GM20000 (cell line): ENCODE results near the gene SSBP4.
A peak's percentile ranks its signal among the peaks of the same experiment; 100 is the strongest.
"Not testable (repeated sequence)": the region's sequence is repeated elsewhere in the genome, so short reads cannot be mapped to it uniquely, and the experiment has no call there.

Experiments
- DNase-seq: peaks from one replicate; pipeline ENCODE4 v3.0.0; 2012; ENCODE audit warnings: low spot score
- TF ChIP-seq, protein P1 (sequence below): IDR thresholded peaks from 2 replicates; pipeline ENCODE4 v1.5.1; 2012; ENCODE audit warnings: mild to moderate bottlenecking, control low read depth; ENCODE audit errors: extremely low read depth, missing control alignments

SSBP4 gene

DNA sequence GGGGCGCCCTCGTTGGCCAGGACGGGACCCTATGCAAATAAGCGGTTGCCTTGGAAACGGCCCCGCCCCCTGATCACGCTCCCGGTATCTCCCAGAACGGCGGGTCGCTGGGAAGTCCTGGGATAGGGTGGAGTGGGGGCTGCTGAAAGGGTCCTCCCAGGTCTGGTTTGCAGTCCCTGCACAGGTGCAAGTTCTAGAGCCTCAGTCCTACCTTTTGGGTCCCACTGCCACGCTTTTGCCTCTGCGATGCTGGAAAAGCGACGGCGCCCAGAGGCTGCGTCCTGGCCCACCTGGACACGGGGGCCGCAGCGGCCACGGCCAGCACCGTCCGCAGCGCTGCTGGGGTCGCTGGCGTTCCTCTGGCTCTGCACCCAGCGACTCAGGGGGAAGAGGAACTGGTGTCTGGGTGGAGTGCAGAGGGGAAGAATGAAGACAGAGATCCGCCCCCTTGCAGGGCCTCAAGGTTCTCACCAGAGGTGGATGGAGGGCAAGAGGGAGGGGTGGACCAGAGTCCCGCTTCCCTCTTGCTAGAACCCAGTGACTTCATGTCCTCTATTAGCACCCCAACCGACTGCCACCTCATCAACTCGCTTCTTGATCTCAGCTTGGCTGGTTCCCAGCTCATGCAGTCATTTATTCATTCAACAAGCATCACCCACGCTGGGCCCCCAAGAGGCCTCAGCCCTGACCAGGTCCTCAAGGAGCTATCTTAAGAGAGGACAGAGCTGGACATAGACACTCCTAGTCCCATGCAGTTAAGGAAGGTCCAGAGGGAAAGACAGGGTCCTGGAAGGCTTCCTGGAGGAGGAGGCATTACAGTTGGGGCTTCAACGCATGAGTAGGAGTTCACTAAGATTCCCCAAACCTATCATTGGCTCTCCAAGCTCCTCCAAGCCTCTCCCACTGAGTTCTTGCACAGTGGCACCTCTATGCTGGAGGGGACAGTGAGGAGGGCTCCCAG lies 21.7 kb upstream of the SSBP4 start, which contains the start of gene LRRC25:
Gene LRRC25 (minus strand): TSS at position 381 of the 961 bp plus-strand sequence. CDS start 659 bp downstream, outside the sequence.
- TF ChIP-seq, protein P1, sequence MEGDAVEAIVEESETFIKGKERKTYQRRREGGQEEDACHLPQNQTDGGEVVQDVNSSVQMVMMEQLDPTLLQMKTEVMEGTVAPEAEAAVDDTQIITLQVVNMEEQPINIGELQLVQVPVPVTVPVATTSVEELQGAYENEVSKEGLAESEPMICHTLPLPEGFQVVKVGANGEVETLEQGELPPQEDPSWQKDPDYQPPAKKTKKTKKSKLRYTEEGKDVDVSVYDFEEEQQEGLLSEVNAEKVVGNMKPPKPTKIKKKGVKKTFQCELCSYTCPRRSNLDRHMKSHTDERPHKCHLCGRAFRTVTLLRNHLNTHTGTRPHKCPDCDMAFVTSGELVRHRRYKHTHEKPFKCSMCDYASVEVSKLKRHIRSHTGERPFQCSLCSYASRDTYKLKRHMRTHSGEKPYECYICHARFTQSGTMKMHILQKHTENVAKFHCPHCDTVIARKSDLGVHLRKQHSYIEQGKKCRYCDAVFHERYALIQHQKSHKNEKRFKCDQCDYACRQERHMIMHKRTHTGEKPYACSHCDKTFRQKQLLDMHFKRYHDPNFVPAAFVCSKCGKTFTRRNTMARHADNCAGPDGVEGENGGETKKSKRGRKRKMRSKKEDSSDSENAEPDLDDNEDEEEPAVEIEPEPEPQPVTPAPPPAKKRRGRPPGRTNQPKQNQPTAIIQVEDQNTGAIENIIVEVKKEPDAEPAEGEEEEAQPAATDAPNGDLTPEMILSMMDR, result no peak
- peak; percentile 76 for DNase-seq

DNA sequence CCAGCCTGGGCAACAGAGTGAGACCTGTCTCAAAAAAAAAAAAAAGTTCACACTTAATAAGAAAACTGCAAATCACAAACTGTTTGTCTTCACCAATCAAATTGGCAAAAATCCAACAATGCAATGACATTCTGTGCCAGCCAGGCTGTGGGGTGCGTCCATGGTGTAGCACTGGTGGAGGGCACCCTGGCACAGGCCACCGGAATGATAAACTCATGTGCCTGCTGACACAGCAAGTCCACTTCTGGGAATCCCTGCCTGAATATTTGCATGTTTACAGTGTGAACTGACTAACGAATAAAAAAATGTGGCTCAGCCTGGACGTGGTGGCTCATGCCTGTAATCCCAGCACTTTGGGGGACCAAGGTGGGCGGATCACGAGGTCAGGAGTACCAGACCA lies 20.2 kb upstream of the SSBP4 start:
- DNase-seq, result no peak

DNA sequence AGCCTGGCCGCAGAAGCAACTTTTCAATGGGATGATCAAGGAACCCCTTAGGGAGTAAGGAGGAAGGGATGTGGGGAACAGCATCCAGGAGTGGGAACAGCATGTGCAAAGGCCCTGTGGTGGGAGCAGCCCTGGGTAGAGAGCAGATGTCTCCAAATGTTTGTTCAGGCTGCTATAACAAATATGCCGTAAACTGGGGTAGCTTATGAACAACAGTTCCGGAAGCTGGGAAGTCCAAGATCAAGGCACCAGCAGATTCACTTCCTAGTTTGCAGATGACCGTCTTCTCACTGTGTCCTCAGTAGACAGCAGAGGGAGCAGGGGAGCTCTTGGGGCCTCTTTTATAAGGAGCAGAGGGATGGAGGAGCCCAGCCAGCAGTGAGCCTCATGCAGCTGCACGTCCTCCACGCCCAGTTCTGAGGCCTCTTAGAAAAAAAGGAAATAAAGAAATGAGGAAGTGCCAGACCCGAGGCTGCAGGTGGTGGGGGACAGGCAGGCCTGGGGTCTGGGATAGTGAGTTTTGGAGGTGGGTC lies 17.6 kb upstream of the SSBP4 start:
- peak; percentile 73 for DNase-seq
- TF ChIP-seq, protein P1, result peak; percentile 39

More for the DNA sequence above, 20.2 kb upstream of the SSBP4 start:
- TF ChIP-seq, protein P1, result no peak

DNA sequence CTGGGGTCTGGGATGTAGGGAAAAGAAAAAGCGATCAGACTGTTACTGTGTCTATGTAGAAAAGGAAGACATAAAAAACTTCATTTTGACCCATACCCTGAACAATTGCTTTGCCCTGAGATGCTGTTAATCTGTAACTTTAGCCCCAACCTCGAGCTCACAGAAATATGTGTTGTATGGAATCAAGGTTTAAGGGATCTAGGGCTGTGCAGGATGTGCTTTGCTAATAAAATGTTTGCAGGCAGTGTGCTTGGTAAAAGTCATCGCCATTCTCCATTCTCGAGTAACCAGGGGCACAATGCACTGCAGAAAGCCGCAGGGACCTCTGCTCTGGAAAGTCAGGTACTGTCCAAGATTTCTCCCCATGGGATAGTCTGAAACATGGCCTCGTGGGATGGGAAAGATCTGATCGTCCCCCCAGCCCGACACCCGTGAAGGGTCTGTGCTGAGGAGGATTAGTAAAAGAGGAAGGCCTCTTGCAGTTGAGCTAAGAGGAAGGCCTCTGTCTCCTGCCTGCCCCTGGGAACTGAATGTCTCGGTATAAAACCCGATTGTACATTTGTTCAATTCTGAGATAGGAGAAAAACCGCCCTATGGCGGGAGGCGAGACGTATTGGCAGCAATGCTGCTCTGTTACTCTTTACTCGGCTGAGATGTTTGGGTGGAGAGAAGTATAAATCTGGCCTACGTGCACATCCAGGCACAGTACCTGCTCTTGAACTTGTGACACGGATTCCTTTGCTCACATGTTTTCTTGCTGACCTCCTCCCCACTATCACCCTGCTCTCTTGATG lies 16.5 kb upstream of the SSBP4 start:
- DNase-seq, result not testable (repeated sequence)

DNA sequence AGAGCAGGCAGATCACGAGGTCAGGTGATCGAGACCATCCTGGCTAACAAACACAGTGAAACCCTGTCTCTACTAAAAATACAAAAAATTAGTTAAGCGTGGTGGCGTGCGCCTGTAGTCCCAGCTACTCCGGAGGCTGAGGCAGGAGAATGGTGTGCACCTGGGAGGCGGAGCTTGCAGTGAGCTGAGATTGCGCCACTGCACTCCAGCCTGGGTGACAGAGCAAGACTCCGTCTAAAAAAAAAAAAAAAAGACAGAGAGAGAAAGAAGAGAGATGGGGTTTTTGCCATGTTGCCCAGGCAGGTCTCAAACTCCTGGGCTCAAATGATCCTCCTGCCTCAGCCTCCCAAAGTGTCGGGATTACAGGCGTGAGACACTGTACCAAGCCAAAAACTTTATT lies 13.4 kb upstream of the SSBP4 start:
- not testable (repeated sequence) for DNase-seq

DNA sequence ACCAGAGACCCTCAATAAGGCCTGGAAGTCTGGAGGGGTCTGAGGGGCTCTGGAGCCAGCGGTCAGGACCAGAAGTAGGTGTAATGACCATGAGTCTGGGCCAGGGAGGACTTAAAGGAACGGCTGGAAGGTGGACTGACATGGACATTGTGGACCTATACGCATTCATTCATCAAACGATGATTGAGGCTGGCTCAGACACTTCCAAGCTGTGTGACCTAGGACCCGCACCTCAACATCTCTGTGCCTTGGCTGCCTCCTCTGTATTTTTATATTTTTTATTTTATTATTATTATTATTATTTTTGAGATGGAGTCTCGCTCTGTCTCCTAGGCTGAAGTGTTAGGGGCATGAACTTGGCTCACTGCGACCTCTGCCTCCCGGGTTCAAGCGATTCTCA lies 12.4 kb upstream of the SSBP4 start:
- DNase-seq, result no peak
- TF ChIP-seq, protein P1, result no peak

DNA sequence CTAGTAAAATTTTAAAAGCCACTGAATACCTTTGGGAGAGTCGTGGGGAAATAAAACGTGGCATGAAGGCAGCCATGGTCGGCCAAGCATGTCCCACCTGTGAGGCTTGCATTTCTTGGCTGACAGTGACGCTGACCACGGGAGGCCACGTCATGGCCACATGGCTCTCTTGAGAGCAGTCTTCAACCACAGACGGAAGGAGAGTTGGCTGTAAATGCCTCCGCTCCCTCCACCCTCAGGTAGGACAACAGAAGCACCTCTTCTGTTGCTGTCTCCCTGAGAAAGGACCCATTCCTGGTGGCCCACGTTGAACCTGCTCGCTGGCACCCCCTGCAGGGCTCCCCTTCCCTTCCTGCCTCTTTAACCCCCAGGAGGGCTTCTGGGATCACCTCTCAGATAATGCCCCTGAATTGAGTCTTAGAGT lies 11.1 kb upstream of the SSBP4 start:
- TF ChIP-seq, protein P1, result peak; percentile 16
- DNase-seq, result peak; percentile 73
